RWPE1 (cell line): ENCODE measurements around the gene TREX2.
A peak's percentile ranks its signal among the peaks of the same experiment; 100 is the strongest.
"Not testable (repeated sequence)": the region's sequence is repeated elsewhere in the genome, so short reads cannot be mapped to it uniquely, and the experiment has no call there.

Source experiments
- CTCF ChIA-PET: fragments of 350-600 bp; sonication (Branson Sonifier 250); formaldehyde crosslinking; extraction: SDS; loops from one replicate; lab custom pipeline; 2021; lab: Yijun Ruan, JAX
- POLR2A ChIA-PET: fragments of 400-600 bp; formaldehyde crosslinking; extraction: SDS; loops from one replicate; lab custom pipeline; 2020; ENCODE audit warnings: antibody characterized with exemption; ENCODE audit not compliant: low non-redundant PET; lab: Yijun Ruan, JAX
- DNase-seq: peaks from one replicate; pipeline ENCODE4 v3.0.0; 2012; ENCODE audit warnings: low spot score
- H3K27ac ChIP-seq: fragments of 450-650 bp; 2 replicates; pipeline ENCODE4 v1.5.1; 2017
- TF ChIP-seq, protein P1 (sequence below): fragments of 450-650 bp; conservative IDR thresholded peaks from 2 replicates; pipeline ENCODE4 v1.5.1; 2017; ENCODE audit warnings: low read depth, mild to moderate bottlenecking

Gene TREX2

DNA sequence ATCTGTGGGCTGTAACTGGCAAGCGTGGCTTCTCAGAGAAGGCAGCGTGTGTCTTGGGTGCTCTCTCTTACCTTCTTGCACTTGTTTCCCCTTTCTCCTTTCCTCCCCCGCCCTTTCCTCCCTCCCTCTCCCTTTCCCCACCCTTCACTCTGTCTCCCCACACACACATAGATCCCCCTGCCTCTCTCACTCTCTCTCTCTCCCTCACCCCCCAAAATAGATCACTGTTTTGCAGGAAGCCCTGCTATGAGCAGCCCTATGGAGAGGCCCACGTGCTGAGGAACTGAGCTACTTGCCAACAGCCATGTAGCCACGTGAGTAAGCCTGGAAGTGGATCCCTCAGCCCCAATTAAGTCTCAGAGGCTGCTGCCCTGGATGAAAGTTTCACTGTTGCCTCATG, 40.4 kb downstream of the TREX2 start:
- ChIA-PET POLR2A (no interaction called here), CTCF (no interaction called here)
- no peak overlapping the region for H3K27ac ChIP-seq
- no peak for DNase-seq
- TF ChIP-seq, protein P1, sequence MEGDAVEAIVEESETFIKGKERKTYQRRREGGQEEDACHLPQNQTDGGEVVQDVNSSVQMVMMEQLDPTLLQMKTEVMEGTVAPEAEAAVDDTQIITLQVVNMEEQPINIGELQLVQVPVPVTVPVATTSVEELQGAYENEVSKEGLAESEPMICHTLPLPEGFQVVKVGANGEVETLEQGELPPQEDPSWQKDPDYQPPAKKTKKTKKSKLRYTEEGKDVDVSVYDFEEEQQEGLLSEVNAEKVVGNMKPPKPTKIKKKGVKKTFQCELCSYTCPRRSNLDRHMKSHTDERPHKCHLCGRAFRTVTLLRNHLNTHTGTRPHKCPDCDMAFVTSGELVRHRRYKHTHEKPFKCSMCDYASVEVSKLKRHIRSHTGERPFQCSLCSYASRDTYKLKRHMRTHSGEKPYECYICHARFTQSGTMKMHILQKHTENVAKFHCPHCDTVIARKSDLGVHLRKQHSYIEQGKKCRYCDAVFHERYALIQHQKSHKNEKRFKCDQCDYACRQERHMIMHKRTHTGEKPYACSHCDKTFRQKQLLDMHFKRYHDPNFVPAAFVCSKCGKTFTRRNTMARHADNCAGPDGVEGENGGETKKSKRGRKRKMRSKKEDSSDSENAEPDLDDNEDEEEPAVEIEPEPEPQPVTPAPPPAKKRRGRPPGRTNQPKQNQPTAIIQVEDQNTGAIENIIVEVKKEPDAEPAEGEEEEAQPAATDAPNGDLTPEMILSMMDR = no peak

GRCh38 chrX:153404333-153404732, 41.5 kb downstream of the TREX2 start:
- DNase-seq, CTCF ChIA-PET, POLR2A ChIA-PET, H3K27ac ChIP-seq: not testable (repeated sequence)

GRCh38 chrX:153401133-153401764, 44.6 kb downstream of the TREX2 start, which contains the start of gene PNMA6E:
Gene PNMA6E (minus strand): TSS chrX:153401350. CDS start chrX:153398849, 2,501 bp downstream.
- DNase-seq = no peak
- TF ChIP-seq, protein P1 = no peak
- H3K27ac ChIP-seq = no peak within 1 kb of the TSS
- POLR2A ChIA-PET = no interaction called here
- CTCF ChIA-PET = no interaction called here

DNA sequence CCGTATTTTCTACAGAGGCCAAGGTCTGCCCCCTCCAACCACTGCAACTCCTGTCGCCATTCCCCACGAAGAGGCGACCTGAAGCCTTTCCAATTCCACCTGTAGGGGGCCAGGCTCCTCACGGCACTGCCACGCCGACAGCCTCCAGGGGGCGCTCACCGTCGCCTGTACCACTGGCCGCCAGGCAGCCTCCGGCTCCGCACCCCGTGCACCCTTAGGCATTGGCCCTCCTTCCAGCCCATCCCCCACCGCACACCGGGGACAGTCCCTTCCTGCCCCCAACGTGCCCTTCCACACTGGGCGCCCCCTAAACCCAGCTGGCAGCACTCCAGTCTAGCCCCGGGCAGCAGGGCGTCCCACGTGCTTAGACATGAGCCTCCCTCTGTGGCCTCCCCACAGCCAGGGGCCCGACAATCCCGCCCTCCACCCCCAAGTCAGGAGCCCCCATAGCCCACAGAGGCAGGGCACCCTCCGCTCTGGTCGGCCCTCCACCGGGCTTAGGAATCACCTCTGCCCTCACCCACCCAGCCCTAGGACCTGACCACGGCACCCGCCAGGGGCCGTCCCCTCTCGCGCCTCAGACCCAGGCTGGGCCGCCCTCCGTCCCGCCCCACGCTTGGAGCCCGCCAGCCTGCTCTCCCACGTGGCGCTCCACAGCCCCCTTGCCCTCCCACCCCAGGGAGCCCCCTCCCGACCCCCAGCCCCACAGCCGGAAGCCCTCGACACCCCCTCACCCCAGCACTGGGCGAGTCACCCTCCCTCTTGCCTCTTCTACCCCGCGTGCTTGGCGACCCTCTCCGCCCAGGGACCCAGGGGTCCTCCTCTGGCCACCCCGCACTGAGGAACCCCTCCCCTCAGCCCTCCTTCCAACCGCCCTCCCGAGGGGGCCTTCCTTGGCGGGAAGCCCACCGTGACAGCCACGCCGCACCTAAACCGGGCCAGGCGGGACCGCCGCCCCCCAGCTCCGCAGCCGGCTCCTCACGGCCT, 45.4 kb downstream of the TREX2 start:
- POLR2A ChIA-PET = no interaction called here

GRCh38 chrX:153398275-153398960, 47.4 kb downstream of the TREX2 start:
- no peak overlapping the region for H3K27ac ChIP-seq
- DNase-seq = no peak
- TF ChIP-seq, protein P1 = no peak
- ChIA-PET POLR2A (no interaction called here), CTCF (interaction anchor here (0.6 to 0.9 kb wide), 2 partner anchors 109 to 430 kb away, joined by 4 read pairs; no protein-coding TSS in a partner anchor)

More for the DNA sequence above, 45.4 kb downstream of the TREX2 start:
- TF ChIP-seq, protein P1 = peak; percentile 58
- peak; percentile 49 for DNase-seq
- CTCF ChIA-PET = interaction anchor here (0.6 kb wide), 1 partner anchor 80 kb away, joined by 4 read pairs; no protein-coding TSS in a partner anchor
- H3K27ac ChIP-seq = no peak overlapping the region

GRCh38 chrX:153397256-153397960, 48.4 kb downstream of the TREX2 start:
- no peak overlapping the region for H3K27ac ChIP-seq
- ChIA-PET POLR2A (no interaction called here), CTCF (interaction anchor here (0.6 kb wide), 1 partner anchor 431 kb away, joined by 4 read pairs; no protein-coding TSS in a partner anchor)
- TF ChIP-seq, protein P1 = no peak
- no peak for DNase-seq
